Measurements from ENCODE around the gene CUBN. TPM values are rescaled to one million over a fixed set of nuclear protein-coding genes. Genes with fewer than 3 reads are reported as not detected.

CUBN gene
- total and polyA plus RNA-seq, 2 of the 13 experiments (the other 11 are each of a cell fraction or from before 2014, with no cell fraction given) = 0.27 to 0.32 TPM

DNA sequence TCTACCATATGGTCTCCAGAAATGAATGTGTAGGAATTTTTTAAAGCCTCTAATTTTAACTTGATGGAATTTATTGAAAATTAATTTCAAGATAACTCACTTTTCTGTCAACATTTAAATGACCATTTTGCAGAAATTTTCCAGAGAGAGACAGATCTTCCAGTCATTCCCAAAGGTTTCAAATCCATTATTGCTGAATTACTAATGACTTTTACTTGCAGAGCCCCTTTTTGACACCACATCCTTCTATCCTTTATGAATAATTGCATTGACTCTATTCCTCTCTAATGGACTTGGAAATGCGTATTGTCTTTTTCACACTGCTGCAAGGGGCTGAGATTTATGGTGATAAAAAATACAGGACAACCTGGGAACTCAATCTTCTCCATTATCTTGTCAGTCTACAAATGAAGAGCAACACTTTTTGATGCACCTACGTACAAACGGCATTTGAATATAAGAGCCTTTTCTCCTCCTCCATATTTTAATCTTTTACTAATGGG, 42.7 kb downstream of the CUBN start:
- no peak overlapping the region for H2AFZ ChIP-seq (ENCODE audit: low read length)
- CTCF ChIA-PET (ENCODE audit: low intra/inter-chr PET ratio, low total read pairs) = no interaction called here
- no peak for ATAC-seq
- no peak overlapping the region for H3K9ac ChIP-seq (ENCODE audit: insufficient read depth, low read depth, low read length)
- H3K4me1 ChIP-seq (ENCODE audit: insufficient read depth, low read length) = no peaks in the 10 kb centered on the region
- WGBS (ENCODE audit: low lambda C conversion rate) = 79% methylated on average over 3 of the region's 3 CpGs
- in situ Hi-C loops (cut with HindIII; ENCODE audit: extremely low pct_ligation_motif_present, low pct_unique_long_range_greater_than_20kb) = no loop called here
- H3K27ac ChIP-seq (ENCODE audit: extremely low read length, insufficient read depth, low read length) = no peak overlapping the region
- no peak for DNase-seq (ENCODE audit: low spot score)
- FAIRE-seq = no peak
- POLR2A ChIA-PET = no interaction called here
- BruUV-seq (replicated peaks) = no TSS peak
- H4K20me1 ChIP-seq (ENCODE audit: insufficient read depth, low read length) = no peaks in the 10 kb centered on the region
- intact Hi-C loops (cut with micrococcal nuclease; ENCODE audit: unreplicated experiment) = no loop called here
- no peak overlapping the region for H3K4me2 ChIP-seq (ENCODE audit: low read depth, low read length)
- no peaks in the 10 kb centered on the region; a peak in 1 of 5 replicates for H3K27me3 ChIP-seq (ENCODE audit: control insufficient read depth in 1 of 2, insufficient read depth in 2 of 2, low read length in 2 of 2)
- H3K79me2 ChIP-seq (ENCODE audit: insufficient read depth, low read length) = no peaks in the 10 kb centered on the region
- H3K36me3 ChIP-seq (replicated peaks in 1 of 2; ENCODE audit: control insufficient read depth in 1 of 2, insufficient read depth in 2 of 2, low read length in 2 of 2) = no peaks in the 10 kb centered on the region
- no peak overlapping the region for H3K4me3 ChIP-seq (replicated peaks in 1 of 3; ENCODE audit: insufficient read depth in 1 of 3, low read depth in 2 of 3, low read length in 3 of 3)
- no peaks in the 10 kb centered on the region for H3K9me3 ChIP-seq (ENCODE audit: low read length)
- TF ChIP-seq, protein P1, sequence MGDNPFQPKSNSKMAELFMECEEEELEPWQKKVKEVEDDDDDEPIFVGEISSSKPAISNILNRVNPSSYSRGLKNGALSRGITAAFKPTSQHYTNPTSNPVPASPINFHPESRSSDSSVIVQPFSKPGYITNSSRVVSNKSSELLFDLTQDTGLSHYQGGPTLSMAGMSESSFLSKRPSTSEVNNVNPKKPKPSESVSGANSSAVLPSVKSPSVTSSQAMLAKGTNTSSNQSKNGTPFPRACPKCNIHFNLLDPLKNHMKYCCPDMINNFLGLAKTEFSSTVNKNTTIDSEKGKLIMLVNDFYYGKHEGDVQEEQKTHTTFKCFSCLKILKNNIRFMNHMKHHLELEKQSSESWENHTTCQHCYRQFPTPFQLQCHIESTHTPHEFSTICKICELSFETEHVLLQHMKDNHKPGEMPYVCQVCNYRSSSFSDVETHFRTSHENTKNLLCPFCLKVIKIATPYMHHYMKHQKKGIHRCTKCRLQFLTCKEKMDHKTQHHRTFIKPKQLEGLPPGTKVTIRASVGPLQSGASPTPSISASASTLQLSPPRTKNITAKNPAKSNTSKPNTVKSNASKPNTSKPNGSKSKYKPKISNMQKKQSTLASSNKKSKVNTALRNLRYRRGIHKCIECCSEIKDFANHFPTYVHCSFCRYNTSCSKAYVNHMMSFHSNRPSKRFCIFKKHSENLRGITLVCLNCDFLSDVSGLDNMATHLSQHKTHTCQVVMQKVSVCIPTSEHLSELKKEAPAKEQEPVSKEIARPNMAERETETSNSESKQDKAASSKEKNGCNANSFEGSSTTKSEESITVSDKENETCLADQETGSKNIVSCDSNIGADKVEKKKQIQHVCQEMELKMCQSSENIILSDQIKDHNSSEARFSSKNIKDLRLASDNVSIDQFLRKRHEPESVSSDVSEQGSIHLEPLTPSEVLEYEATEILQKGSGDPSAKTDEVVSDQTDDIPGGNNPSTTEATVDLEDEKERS (CRISPR knock-in tag; IDR thresholded peaks at IDR 0.05) = no peak
- TF ChIP-seq SIN3B (IDR thresholded peaks at IDR 0.05; ENCODE audit: low read length) = no peak
- no peak for TF ChIP-seq ZNF292 (CRISPR knock-in tag; IDR thresholded peaks at IDR 0.05; ENCODE audit: borderline replicate concordance, low read depth)
- TF ChIP-seq ZNF225 (CRISPR knock-in tag; IDR thresholded peaks at IDR 0.05) = no peak
- TF ChIP-seq EP300 (IDR thresholded peaks at IDR 0.05; ENCODE audit: low read depth in 2 of 2, low read length in 2 of 2) = no peak
- TF ChIP-seq EP300 (CRISPR knock-in tag; IDR thresholded peaks at IDR 0.05; ENCODE audit: borderline replicate concordance) = no peak
- TF ChIP-seq HCFC1 (IDR thresholded peaks at IDR 0.05; ENCODE audit: low read depth, low read length) = no peak
- no peak for TF ChIP-seq NPAS2 (CRISPR knock-in tag; IDR thresholded peaks at IDR 0.05; ENCODE audit: borderline replicate concordance)
- no peak for TF ChIP-seq NRL (CRISPR knock-in tag; IDR thresholded peaks at IDR 0.05; ENCODE audit: borderline replicate concordance)
- no peak for TF ChIP-seq ZNF460 (CRISPR knock-in tag; IDR thresholded peaks at IDR 0.05; ENCODE audit: borderline replicate concordance)
- TF ChIP-seq, protein P2, sequence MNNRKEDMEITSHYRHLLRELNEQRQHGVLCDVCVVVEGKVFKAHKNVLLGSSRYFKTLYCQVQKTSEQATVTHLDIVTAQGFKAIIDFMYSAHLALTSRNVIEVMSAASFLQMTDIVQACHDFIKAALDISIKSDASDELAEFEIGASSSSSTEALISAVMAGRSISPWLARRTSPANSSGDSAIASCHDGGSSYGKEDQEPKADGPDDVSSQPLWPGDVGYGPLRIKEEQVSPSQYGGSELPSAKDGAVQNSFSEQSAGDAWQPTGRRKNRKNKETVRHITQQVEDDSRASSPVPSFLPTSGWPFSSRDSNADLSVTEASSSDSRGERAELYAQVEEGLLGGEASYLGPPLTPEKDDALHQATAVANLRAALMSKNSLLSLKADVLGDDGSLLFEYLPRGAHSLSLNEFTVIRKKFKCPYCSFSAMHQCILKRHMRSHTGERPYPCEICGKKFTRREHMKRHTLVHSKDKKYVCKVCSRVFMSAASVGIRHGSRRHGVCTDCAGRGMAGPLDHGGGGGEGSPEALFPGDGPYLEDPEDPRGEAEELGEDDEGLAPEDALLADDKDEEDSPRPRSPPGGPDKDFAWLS (CRISPR knock-in tag; IDR thresholded peaks at IDR 0.05; ENCODE audit: borderline replicate concordance) = no peak
- TF ChIP-seq ZNF589 (CRISPR knock-in tag; conservative IDR thresholded peaks at IDR 0.05) = no peak
- no peak for TF ChIP-seq POLR2G (IDR thresholded peaks at IDR 0.05; ENCODE audit: low read depth, low read length)
- TF ChIP-seq ZNF329 (CRISPR knock-in tag; IDR thresholded peaks at IDR 0.05; ENCODE audit: low read depth) = no peak
- no peak for TF ChIP-seq DPF2 (CRISPR knock-in tag; IDR thresholded peaks at IDR 0.05; ENCODE audit: borderline replicate concordance, low read depth)
- TF ChIP-seq ZNF883 (CRISPR knock-in tag; IDR thresholded peaks at IDR 0.05; ENCODE audit: not compliant biosample characterization) = no peak
- TF ChIP-seq, protein P3, sequence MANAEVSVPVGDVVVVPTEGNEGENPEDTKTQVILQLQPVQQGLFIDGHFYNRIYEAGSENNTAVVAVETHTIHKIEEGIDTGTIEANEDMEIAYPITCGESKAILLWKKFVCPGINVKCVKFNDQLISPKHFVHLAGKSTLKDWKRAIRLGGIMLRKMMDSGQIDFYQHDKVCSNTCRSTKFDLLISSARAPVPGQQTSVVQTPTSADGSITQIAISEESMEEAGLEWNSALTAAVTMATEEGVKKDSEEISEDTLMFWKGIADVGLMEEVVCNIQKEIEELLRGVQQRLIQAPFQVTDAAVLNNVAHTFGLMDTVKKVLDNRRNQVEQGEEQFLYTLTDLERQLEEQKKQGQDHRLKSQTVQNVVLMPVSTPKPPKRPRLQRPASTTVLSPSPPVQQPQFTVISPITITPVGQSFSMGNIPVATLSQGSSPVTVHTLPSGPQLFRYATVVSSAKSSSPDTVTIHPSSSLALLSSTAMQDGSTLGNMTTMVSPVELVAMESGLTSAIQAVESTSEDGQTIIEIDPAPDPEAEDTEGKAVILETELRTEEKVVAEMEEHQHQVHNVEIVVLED (CRISPR knock-in tag; IDR thresholded peaks at IDR 0.05; ENCODE audit: borderline replicate concordance) = no peak
